Measurements from ENCODE around the gene NCKAP1.

Gene NCKAP1

DNA sequence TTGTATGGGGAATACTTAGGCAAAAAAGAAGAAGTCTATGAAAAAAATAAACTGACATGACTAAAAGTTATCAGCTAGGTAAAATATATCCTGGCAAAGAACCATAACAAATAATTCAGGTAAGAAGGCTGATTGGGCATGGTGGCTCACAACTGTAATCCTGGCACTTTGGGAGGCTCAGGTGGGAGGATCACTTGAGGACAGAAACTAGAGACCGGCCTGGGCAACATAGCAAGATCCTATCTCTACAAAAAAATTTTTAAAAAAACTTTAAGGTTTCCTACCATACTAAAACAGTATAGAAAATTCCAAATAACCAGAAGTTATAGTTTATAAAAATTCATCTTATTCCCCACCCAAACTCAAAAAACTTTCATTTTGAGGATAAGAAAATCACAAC, 10.8 kb downstream of the NCKAP1 start:
- ChIA-PET CTCF (no interaction called here), POLR2A (no interaction called here)
- DNase-seq (ENCODE audit: extremely low spot score): no peak
- no peak for TF ChIP-seq L3MBTL2 (conservative IDR thresholded peaks at IDR 0.05)
- TF ChIP-seq ZNF384 (IDR thresholded peaks at IDR 0.05): no peak
- no peak for TF ChIP-seq TARDBP (IDR thresholded peaks at IDR 0.05)
- no peak for TF ChIP-seq CTBP1 (IDR thresholded peaks at IDR 0.05; ENCODE audit: borderline replicate concordance)
- no peak for TF ChIP-seq ARNT (IDR thresholded peaks at IDR 0.05)
- TF ChIP-seq SP1 (IDR thresholded peaks at IDR 0.05): no peak
- no peak for TF ChIP-seq LEF1 (IDR thresholded peaks at IDR 0.05; ENCODE audit: borderline replicate concordance)
- no peak for TF ChIP-seq HDGF (IDR thresholded peaks at IDR 0.05; ENCODE audit: borderline replicate concordance)
- TF ChIP-seq, protein P1, sequence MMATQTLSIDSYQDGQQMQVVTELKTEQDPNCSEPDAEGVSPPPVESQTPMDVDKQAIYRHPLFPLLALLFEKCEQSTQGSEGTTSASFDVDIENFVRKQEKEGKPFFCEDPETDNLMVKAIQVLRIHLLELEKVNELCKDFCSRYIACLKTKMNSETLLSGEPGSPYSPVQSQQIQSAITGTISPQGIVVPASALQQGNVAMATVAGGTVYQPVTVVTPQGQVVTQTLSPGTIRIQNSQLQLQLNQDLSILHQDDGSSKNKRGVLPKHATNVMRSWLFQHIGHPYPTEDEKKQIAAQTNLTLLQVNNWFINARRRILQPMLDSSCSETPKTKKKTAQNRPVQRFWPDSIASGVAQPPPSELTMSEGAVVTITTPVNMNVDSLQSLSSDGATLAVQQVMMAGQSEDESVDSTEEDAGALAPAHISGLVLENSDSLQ (IDR thresholded peaks at IDR 0.05): no peak
- no peak for TF ChIP-seq BHLHE40 (IDR thresholded peaks at IDR 0.05; ENCODE audit: borderline replicate concordance)
- TF ChIP-seq FOXM1 (IDR thresholded peaks at IDR 0.05; ENCODE audit: borderline replicate concordance): no peak
- no peak for TF ChIP-seq SUZ12 (IDR thresholded peaks at IDR 0.05)
- no peak for TF ChIP-seq ELF4 (IDR thresholded peaks at IDR 0.05)
- no peak for TF ChIP-seq NFRKB (IDR thresholded peaks at IDR 0.05)
- TF ChIP-seq FOXA1 (IDR thresholded peaks at IDR 0.05): no peak
- no peak for TF ChIP-seq FOXK2 (IDR thresholded peaks at IDR 0.05)

DNA sequence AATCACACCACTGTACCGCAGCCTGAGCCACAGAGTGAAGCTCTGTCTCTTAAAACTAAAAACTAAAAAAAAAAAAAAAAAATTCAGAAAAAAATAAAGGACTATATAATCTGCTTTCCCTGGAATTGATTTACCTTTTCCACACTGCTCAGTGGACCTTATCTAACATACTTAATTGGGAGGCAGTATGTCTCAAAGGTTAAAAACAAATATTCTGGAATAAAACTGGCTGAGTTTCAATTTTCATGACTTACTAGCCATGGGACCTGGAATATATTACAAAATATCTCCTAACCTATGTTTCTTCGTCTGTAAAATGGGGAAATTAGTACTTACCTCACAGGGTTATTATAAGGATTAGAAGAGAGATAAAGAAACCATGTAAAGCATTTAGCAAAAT, 11.8 kb downstream of the NCKAP1 start:
- CTCF ChIA-PET: no interaction called here
- no peak for DNase-seq (ENCODE audit: extremely low spot score)
- POLR2A ChIA-PET: no interaction called here
- no peak for TF ChIP-seq SUZ12 (IDR thresholded peaks at IDR 0.05)
- no peak for TF ChIP-seq FOXK2 (IDR thresholded peaks at IDR 0.05)
- no peak for TF ChIP-seq ARNT (IDR thresholded peaks at IDR 0.05)
- TF ChIP-seq TARDBP (IDR thresholded peaks at IDR 0.05): no peak
- no peak for TF ChIP-seq LEF1 (IDR thresholded peaks at IDR 0.05; ENCODE audit: borderline replicate concordance)
- TF ChIP-seq ZNF384 (IDR thresholded peaks at IDR 0.05): no peak
- no peak for TF ChIP-seq NFRKB (IDR thresholded peaks at IDR 0.05)
- TF ChIP-seq FOXA1 (IDR thresholded peaks at IDR 0.05): no peak
- no peak for TF ChIP-seq ELF4 (IDR thresholded peaks at IDR 0.05)
- TF ChIP-seq HDGF (IDR thresholded peaks at IDR 0.05; ENCODE audit: borderline replicate concordance): no peak

DNA sequence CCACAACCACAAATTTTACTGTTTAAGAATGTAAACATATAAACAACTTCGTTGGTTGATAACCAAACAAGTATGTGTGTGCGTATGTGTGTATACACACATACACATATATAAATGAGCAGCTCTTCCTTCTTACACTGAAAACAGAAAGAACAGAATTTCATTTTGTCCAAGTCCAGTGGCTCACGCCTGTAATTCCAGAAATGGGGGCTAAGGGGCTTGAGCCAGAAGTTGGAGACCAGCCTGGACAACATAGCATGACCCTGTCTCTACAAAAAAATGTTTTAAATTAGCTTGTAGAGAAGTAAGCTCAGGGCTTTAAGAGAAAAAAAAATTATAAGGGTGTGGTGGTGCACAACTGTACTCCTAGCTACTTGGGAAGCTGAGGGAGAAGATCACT, 12.3 kb downstream of the NCKAP1 start:
- DNase-seq (ENCODE audit: extremely low spot score): no peak
- POLR2A ChIA-PET: no interaction called here
- CTCF ChIA-PET: no interaction called here
- TF ChIP-seq LEF1 (IDR thresholded peaks at IDR 0.05; ENCODE audit: borderline replicate concordance): no peak
- TF ChIP-seq FOXA1 (IDR thresholded peaks at IDR 0.05): no peak
- TF ChIP-seq TARDBP (IDR thresholded peaks at IDR 0.05): no peak
- no peak for TF ChIP-seq ZNF384 (IDR thresholded peaks at IDR 0.05)
- TF ChIP-seq ELF4 (IDR thresholded peaks at IDR 0.05): no peak
- no peak for TF ChIP-seq SUZ12 (IDR thresholded peaks at IDR 0.05)

GRCh38 chr2:183024339-183025095, 13.7 kb downstream of the NCKAP1 start:
- TF ChIP-seq ELF4 (IDR thresholded peaks at IDR 0.05): no peak
- no peak for TF ChIP-seq ZNF384 (IDR thresholded peaks at IDR 0.05)
- TF ChIP-seq FOXK2 (IDR thresholded peaks at IDR 0.05): no peak
- TF ChIP-seq SP1 (IDR thresholded peaks at IDR 0.05): no peak
- no peak for TF ChIP-seq CTBP1 (IDR thresholded peaks at IDR 0.05; ENCODE audit: borderline replicate concordance)
- no peak for TF ChIP-seq BHLHE40 (IDR thresholded peaks at IDR 0.05; ENCODE audit: borderline replicate concordance)
- TF ChIP-seq, protein P1 (IDR thresholded peaks at IDR 0.05): no peak
- TF ChIP-seq FOXA1 (IDR thresholded peaks at IDR 0.05): no peak
- TF ChIP-seq HDGF (IDR thresholded peaks at IDR 0.05; ENCODE audit: borderline replicate concordance): no peak
- no peak for TF ChIP-seq TARDBP (IDR thresholded peaks at IDR 0.05)
- TF ChIP-seq NFRKB (IDR thresholded peaks at IDR 0.05): no peak
- TF ChIP-seq ARNT (IDR thresholded peaks at IDR 0.05): no peak
- no peak for TF ChIP-seq LEF1 (IDR thresholded peaks at IDR 0.05; ENCODE audit: borderline replicate concordance)
- TF ChIP-seq L3MBTL2 (conservative IDR thresholded peaks at IDR 0.05): no peak
- no peak for DNase-seq (ENCODE audit: extremely low spot score)
- ChIA-PET POLR2A (no interaction called here), CTCF (interaction anchor here (0.8 kb wide), 1 partner anchor 43 kb away, joined by 3 read pairs; no protein-coding TSS in a partner anchor)

DNA sequence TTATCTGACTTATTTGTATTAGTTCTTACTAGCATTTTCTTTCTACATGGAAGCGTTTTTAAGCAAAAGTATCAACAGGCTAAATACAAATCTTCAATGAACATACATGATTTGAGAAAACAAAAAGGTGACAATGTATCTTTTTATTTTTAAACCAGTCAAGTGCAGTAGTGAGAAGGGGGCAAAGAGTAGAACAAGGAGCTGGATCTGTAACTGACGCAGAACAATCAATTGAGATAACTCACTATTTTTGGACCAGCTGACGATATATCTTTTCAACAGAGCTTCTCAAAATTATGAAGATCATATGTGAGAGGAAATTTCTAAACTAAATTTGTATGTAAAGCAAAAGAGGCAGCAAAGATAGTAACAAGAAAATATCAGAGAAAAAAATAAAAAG, 15.5 kb downstream of the NCKAP1 start:
- TF ChIP-seq LEF1 (IDR thresholded peaks at IDR 0.05; ENCODE audit: borderline replicate concordance) (no peak), L3MBTL2 (conservative IDR thresholded peaks at IDR 0.05) (no peak), FOXK2 (IDR thresholded peaks at IDR 0.05) (no peak), ELF4 (IDR thresholded peaks at IDR 0.05) (no peak), BHLHE40 (IDR thresholded peaks at IDR 0.05; ENCODE audit: borderline replicate concordance) (no peak), ZNF384 (IDR thresholded peaks at IDR 0.05) (no peak), SP1 (IDR thresholded peaks at IDR 0.05) (no peak), TARDBP (IDR thresholded peaks at IDR 0.05) (no peak), NFRKB (IDR thresholded peaks at IDR 0.05) (no peak), CTBP1 (IDR thresholded peaks at IDR 0.05; ENCODE audit: borderline replicate concordance) (no peak), FOXM1 (IDR thresholded peaks at IDR 0.05; ENCODE audit: borderline replicate concordance) (no peak), HDGF (IDR thresholded peaks at IDR 0.05; ENCODE audit: borderline replicate concordance) (no peak), ARNT (IDR thresholded peaks at IDR 0.05) (no peak), SUZ12 (IDR thresholded peaks at IDR 0.05) (no peak), FOXA1 (IDR thresholded peaks at IDR 0.05) (no peak)
- TF ChIP-seq, protein P1 (IDR thresholded peaks at IDR 0.05): no peak
- POLR2A ChIA-PET: no interaction called here
- CTCF ChIA-PET: no interaction called here
- no peak for DNase-seq (ENCODE audit: extremely low spot score)

DNA sequence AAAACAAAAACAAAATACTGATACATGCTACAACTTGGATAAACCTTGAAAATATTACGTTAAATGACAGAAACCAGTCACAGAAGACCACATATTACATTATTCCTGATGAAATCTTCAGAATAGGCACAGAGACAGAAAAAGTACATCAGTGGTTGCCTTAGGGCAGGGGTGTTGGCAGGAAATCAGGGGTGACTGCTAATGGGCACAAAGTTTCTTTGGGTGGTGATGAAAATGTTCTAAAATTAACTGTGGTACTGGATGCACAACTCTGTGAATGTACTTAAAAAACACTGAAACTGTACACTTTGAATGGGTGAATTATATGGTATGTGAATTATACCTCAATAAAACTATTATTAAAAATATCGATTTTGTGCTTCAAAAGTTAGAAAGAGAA, 16.6 kb downstream of the NCKAP1 start:
- CTCF ChIA-PET: no interaction called here
- TF ChIP-seq ZNF384 (IDR thresholded peaks at IDR 0.05) (no peak), ARNT (IDR thresholded peaks at IDR 0.05) (no peak), CTBP1 (IDR thresholded peaks at IDR 0.05; ENCODE audit: borderline replicate concordance) (no peak), ELF4 (IDR thresholded peaks at IDR 0.05) (no peak)
- POLR2A ChIA-PET: no interaction called here
- no peak for DNase-seq (ENCODE audit: extremely low spot score)
